GM21786 (cell line): Measurements from ENCODE around the gene RAB2B.
"Not testable (repeated sequence)": the region's sequence is repeated elsewhere in the genome, so short reads cannot be mapped to it uniquely, and the experiment has no call there.

Source experiments
- ATAC-seq: cut with Tn5 transposase; IDR thresholded peaks from one replicate; pipeline ENCODE4 v1.9.1; 2021; ENCODE audit not compliant: unreplicated experiment

Gene RAB2B

GRCh38 chr14:21494902-21495762 is 18.4 kb upstream of the RAB2B start:
- no peak for ATAC-seq

- no peak for ATAC-seq
Measured at GRCh38 chr14:21486640-21487087, 9.9 kb upstream of the RAB2B start.

- peak; percentile 15 for ATAC-seq
Measured at GRCh38 chr14:21476523-21476924, 235 bp downstream of the RAB2B start.

- no peak for ATAC-seq
Measured at GRCh38 chr14:21475767-21476522, 814 bp downstream of the RAB2B start.

- no peak for ATAC-seq
Measured at GRCh38 chr14:21467616-21468015, 9.1 kb downstream of the RAB2B start.

GRCh38 chr14:21455912-21456667 is 20.7 kb downstream of the RAB2B start, which contains the start of gene CHD8:
Gene CHD8 (minus strand): TSS chr14:21456123. CDS start chr14:21431643, 24,480 bp downstream.
- ATAC-seq = peak; percentile 96

- peak; percentile 12 for ATAC-seq
Measured at GRCh38 chr14:21455592-21455911, 21.2 kb downstream of the RAB2B start.

- ATAC-seq = no peak
Measured at GRCh38 chr14:21454843-21455544, 21.8 kb downstream of the RAB2B start.

GRCh38 chr14:21449899-21450216 is 26.9 kb downstream of the RAB2B start:
- ATAC-seq = no peak

- ATAC-seq = not testable (repeated sequence)
Measured at GRCh38 chr14:21442657-21443056, 34.1 kb downstream of the RAB2B start.

- no peak for ATAC-seq
Measured at GRCh38 chr14:21440859-21441258, 35.9 kb downstream of the RAB2B start.

GRCh38 chr14:21437063-21437901 is 39.5 kb downstream of the RAB2B start:
- peak; percentile 99 for ATAC-seq

- ATAC-seq = no peak
Measured at GRCh38 chr14:21436567-21437062, 40.1 kb downstream of the RAB2B start.

GRCh38 chr14:21431126-21431525 is 45.6 kb downstream of the RAB2B start:
- no peak for ATAC-seq

- no peak for ATAC-seq
Measured at GRCh38 chr14:21428930-21429329, 47.8 kb downstream of the RAB2B start.

GRCh38 chr14:21426692-21427091 is 50.1 kb downstream of the RAB2B start:
- ATAC-seq = no peak

- ATAC-seq = no peak
Measured at GRCh38 chr14:21419528-21419927, 57.2 kb downstream of the RAB2B start.

GRCh38 chr14:21415329-21415728 is 61.4 kb downstream of the RAB2B start:
- ATAC-seq = no peak

- no peak for ATAC-seq
Measured at GRCh38 chr14:21414137-21414631, 62.6 kb downstream of the RAB2B start.
